Activated CD8-positive, alpha-beta T cell treated with anti-CD3 and anti-CD28 coated beads for 36 hours (primary cell): ENCODE results near the gene UBE2J1. TPM values are rescaled to one million over a fixed set of nuclear protein-coding genes. Genes with fewer than 3 reads are reported as not detected.

ENCODE experiments used
- ATAC-seq: fragments of 200-7000 bp; cut with Tn5 transposase; one replicate; pipeline ENCODE4 v1.10.0; 2021; ENCODE audit warnings: mild to moderate bottlenecking, moderate library complexity
- CTCF ChIA-PET: fragments of 350-600 bp; sonication (Branson Sonifier 250); formaldehyde crosslinking; loops from one replicate; lab custom pipeline; 2021; ENCODE audit warnings: antibody characterized with exemption; lab: Charles Lee
- POLR2A ChIA-PET: fragments of 350-600 bp; sonication (Branson Sonifier 250); formaldehyde crosslinking; loops from one replicate; lab custom pipeline; 2021; ENCODE audit warnings: antibody characterized with exemption; lab: Charles Lee
- DNase-seq: peaks from one replicate; pipeline ENCODE4 v3.0.0-alpha.2; 2020
- H3K27ac Mint-ChIP-seq: one replicate; pipeline ENCODE4 v1.8.0; 2021; ENCODE audit warnings: mild to moderate bottlenecking, mixed read lengths
- H3K27me3 Mint-ChIP-seq: one replicate; pipeline ENCODE4 v1.8.0; 2021; ENCODE audit warnings: mixed read lengths
- H3K36me3 Mint-ChIP-seq: one replicate; pipeline ENCODE4 v1.8.0; 2021; ENCODE audit warnings: low read depth, mixed read lengths
- H3K4me1 Mint-ChIP-seq: one replicate; pipeline ENCODE4 v1.8.0; 2021; ENCODE audit warnings: low read depth, mixed read lengths
- H3K4me3 Mint-ChIP-seq: one replicate; pipeline ENCODE4 v1.8.0; 2021; ENCODE audit warnings: mild to moderate bottlenecking, moderate library complexity, mixed read lengths
- H3K9me3 Mint-ChIP-seq: one replicate; pipeline ENCODE4 v1.8.0; 2021; ENCODE audit warnings: mixed read lengths
- CTCF ChIP-seq: fragments of 200-600 bp; IDR thresholded peaks from one replicate; pipeline ENCODE4 v1.8.0; 2022; ENCODE audit warnings: antibody characterized with exemption, mild to moderate bottlenecking
- intact Hi-C: fragments of 100-400 bp; cut with micrococcal nuclease; formaldehyde crosslinking; loops from one replicate; pipeline ENCODE4 v1.10.0; 2022
- total RNA-seq, 2 experiments: library from RNA; stranded (reverse); gene quantifications; one replicate each; pipeline ENCODE4 v1.2.3, GENCODE V29; 2021

UBE2J1 gene
- total RNA-seq, 2 experiments from 2014 or later, result 23.2 to 24.6 TPM

GRCh38 chr6:89335164-89335563 lies 17.4 kb downstream of the UBE2J1 start:
- ATAC-seq (no peak), DNase-seq (no peak)
- ChIA-PET CTCF (interaction anchor here (1.1 to 2.2 kb wide), 2 partner anchors 37 to 63 kb away, joined by 3 to 8 read pairs; no protein-coding TSS in a partner anchor), POLR2A (no interaction called here)
- H3K27ac Mint-ChIP-seq, result no peak overlapping the region
- H3K36me3 Mint-ChIP-seq, result peaks cover 21% of the 10 kb centered on the region
- intact Hi-C loops, result no loop called here
- H3K4me1 Mint-ChIP-seq, result no peaks in the 10 kb centered on the region
- TF ChIP-seq CTCF, result no peak
- H3K27me3 Mint-ChIP-seq, result no peaks in the 10 kb centered on the region
- no peaks in the 10 kb centered on the region for H3K9me3 Mint-ChIP-seq
- H3K4me3 Mint-ChIP-seq, result no peak overlapping the region

DNA sequence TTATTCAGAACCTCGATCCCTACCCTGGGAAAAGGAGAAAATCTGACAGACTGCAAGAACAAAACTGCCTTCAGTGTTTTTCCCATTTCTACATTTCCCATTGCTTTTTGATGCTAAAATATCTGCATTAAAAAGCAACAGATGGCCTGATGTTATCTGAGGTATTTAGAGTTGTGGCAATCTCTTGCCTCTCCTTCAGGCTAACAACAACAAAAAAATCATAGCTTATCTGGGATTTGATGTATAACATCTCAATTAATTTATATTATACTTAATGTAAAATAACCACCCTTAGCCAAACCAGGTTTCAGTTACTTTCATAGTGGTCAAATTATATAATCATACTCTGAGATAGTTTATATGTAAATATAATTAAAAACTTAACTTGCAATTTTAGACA lies 21.6 kb downstream of the UBE2J1 start:
- H3K4me1 Mint-ChIP-seq, result no peaks in the 10 kb centered on the region
- H3K36me3 Mint-ChIP-seq, result peaks cover 19% of the 10 kb centered on the region
- intact Hi-C loops, result no loop called here
- ATAC-seq (no peak), DNase-seq (no peak)
- POLR2A ChIA-PET, result interaction anchor here (1.6 kb wide), 1 partner anchor 14 kb away, joined by 3 read pairs; no protein-coding TSS in a partner anchor
- CTCF ChIA-PET, result interaction anchor here (0.6 kb wide), 1 partner anchor 27 kb away, joined by 4 read pairs; no protein-coding TSS in a partner anchor
- no peak overlapping the region for H3K4me3 Mint-ChIP-seq
- no peak overlapping the region for H3K27ac Mint-ChIP-seq
- TF ChIP-seq CTCF, result no peak
- no peaks in the 10 kb centered on the region for H3K9me3 Mint-ChIP-seq
- no peaks in the 10 kb centered on the region for H3K27me3 Mint-ChIP-seq

DNA sequence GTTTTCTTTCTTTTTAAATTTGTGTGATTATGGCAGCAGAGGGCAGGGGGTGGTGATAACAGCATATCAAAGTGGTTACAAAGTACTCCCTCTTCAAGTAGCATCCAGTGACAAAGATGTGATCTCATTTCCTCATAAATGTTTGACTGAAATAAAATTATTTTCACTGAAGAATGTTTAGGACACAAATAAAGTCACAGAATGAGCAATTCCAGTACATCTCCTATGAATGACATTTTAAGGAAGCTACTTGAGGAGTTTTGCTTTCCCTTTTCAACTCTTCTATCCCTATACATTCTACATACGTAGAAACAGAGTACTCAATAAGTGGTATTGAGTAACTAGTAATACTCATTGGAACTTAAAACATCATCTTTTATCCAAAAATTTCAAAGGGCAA lies 23.5 kb downstream of the UBE2J1 start:
- Mint-ChIP-seq H3K9me3 (no peaks in the 10 kb centered on the region), H3K27ac (no peak overlapping the region), H3K27me3 (no peaks in the 10 kb centered on the region), H3K4me3 (no peak overlapping the region), H3K4me1 (no peaks in the 10 kb centered on the region), H3K36me3 (peaks cover 19% of the 10 kb centered on the region)
- DNase-seq (no peak), ATAC-seq (no peak)
- ChIA-PET POLR2A (no interaction called here), CTCF (interaction anchor here (1.0 to 1.2 kb wide), 3 partner anchors 43 to 206 kb away, joined by 3 read pairs; no protein-coding TSS in a partner anchor)
- no peak for TF ChIP-seq CTCF
- intact Hi-C loops, result no loop called here

DNA sequence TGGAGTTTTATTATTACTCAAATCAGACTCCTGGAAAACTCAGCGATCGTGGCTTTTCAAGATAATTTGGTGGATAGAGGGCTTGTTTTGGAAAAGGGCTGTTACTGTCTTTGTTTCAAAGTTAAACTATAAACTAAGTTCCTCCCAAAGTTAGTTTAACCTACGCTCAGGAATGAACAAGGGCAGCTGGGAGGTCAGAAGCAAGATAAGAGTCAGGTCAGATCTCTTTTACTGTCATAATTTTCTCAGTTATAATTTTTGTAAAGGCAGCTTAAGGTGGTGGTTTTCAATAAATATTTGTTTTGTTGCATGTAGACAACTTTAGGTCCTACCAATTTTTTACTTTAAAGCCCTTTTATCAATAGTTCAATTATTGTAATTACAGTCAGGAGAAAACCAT lies 28.2 kb downstream of the UBE2J1 start:
- DNase-seq (no peak), ATAC-seq (no peak)
- intact Hi-C loops, result no loop called here
- H3K4me1 Mint-ChIP-seq, result peaks cover 6% of the 10 kb centered on the region
- H3K27ac Mint-ChIP-seq, result no peak overlapping the region
- H3K27me3 Mint-ChIP-seq, result no peaks in the 10 kb centered on the region
- H3K4me3 Mint-ChIP-seq, result no peak overlapping the region
- ChIA-PET CTCF (interaction anchor here (0.8 to 1.2 kb wide), 2 partner anchors 9 to 43 kb away, joined by 3 read pairs; no protein-coding TSS in a partner anchor), POLR2A (interaction anchor here (1.0 kb wide), 1 partner anchor 36 kb away, joined by 3 read pairs; no protein-coding TSS in a partner anchor)
- H3K9me3 Mint-ChIP-seq, result no peaks in the 10 kb centered on the region
- peaks cover 20% of the 10 kb centered on the region for H3K36me3 Mint-ChIP-seq
- TF ChIP-seq CTCF, result no peak

- ATAC-seq (no peak), DNase-seq (no peak)
- ChIA-PET CTCF (interaction anchor here (0.8 to 1.2 kb wide), 2 partner anchors 10 to 44 kb away, joined by 3 read pairs; no protein-coding TSS in a partner anchor), POLR2A (interaction anchor here (0.5 kb wide), 1 partner anchor 1678 kb away, joined by 3 read pairs; no protein-coding TSS in a partner anchor)
- Mint-ChIP-seq H3K27ac (no peak overlapping the region), H3K4me3 (no peak overlapping the region), H3K36me3 (peaks cover 20% of the 10 kb centered on the region), H3K4me1 (peaks cover 6% of the 10 kb centered on the region), H3K27me3 (no peaks in the 10 kb centered on the region), H3K9me3 (no peaks in the 10 kb centered on the region)
- intact Hi-C loops, result no loop called here
- TF ChIP-seq CTCF, result no peak
Measured at GRCh38 chr6:89323511-89323971, 29.0 kb downstream of the UBE2J1 start.
